K562 (cell line): ENCODE results near the gene TAF12. TPM values are rescaled to one million over a fixed set of nuclear protein-coding genes. Genes with fewer than 3 reads are reported as not detected.
A peak's percentile ranks its signal among the peaks of the same experiment; 100 is the strongest.

Experiments used
- BMI1 ChIP-seq: fragments of 150-350 bp; IDR thresholded peaks from 2 replicates; pipeline ENCODE4 v1.6.1; 2014; ENCODE audit warnings: low read length
- ETV5 ChIP-seq: sonication (generic); formaldehyde crosslinking; IDR thresholded peaks from 2 replicates; pipeline ENCODE4 v1.4.0; 2020; ENCODE audit warnings: low read depth, mild to moderate bottlenecking, missing genetic modification reagents
- FOSL1 ChIP-seq: fragments of 200-800 bp; sonication (Bioruptor generic); conservative IDR thresholded peaks from 2 replicates; pipeline ENCODE4 v1.6.1; 2016; ENCODE audit warnings: missing genetic modification characterization, missing compliant biosample characterization
- KDM4B ChIP-seq, 2 experiments: fragments of 450-650 bp in 1 of 2; sonication (generic) in 1 of 2; IDR thresholded peaks; 2 replicates each; pipeline ENCODE4 v1.6.1; 2016 to 2017; ENCODE audit warnings: borderline replicate concordance in 2 of 2, antibody characterized with exemption in 1 of 2, low read depth in 1 of 2, mild to moderate bottlenecking in 1 of 2
- NBN ChIP-seq: fragments of 450-650 bp; IDR thresholded peaks from 2 replicates; pipeline ENCODE4 v1.6.1; 2016; ENCODE audit warnings: low read depth, mild to moderate bottlenecking
- NUFIP1 ChIP-seq: fragments of 450-650 bp; IDR thresholded peaks from 2 replicates; pipeline ENCODE4 v1.6.1; 2018; ENCODE audit not compliant: partially characterized antibody
- PRPF4 ChIP-seq: fragments of 200-400 bp; formaldehyde crosslinking; IDR thresholded peaks from one replicate; pipeline ENCODE4 v1.6.1; 2017; ENCODE audit warnings: low read length, low read depth, mild to moderate bottlenecking; ENCODE audit not compliant: insufficient read depth, poor library complexity, severe bottlenecking
- RBM25 ChIP-seq: fragments of 200-400 bp; formaldehyde crosslinking; IDR thresholded peaks from 2 replicates; pipeline ENCODE4 v1.6.1; 2018; ENCODE audit warnings: low read length, low read depth, moderate library complexity; ENCODE audit not compliant: severe bottlenecking
- SREBF1 ChIP-seq: fragments of 150-350 bp; IDR thresholded peaks from 2 replicates; pipeline ENCODE4 v1.6.1; 2014; ENCODE audit warnings: antibody characterized with exemption, low read depth, low read length, borderline replicate concordance
- ZEB2 ChIP-seq: fragments of 450-650 bp; IDR thresholded peaks from 2 replicates; pipeline ENCODE4 v1.6.1; 2016
- ZKSCAN3 ChIP-seq: fragments of 250-450 bp; sonication (Bioruptor Pico); IDR thresholded peaks from 2 replicates; pipeline ENCODE4 v1.4.0; 2020
- ZNF586 ChIP-seq: fragments of 450-650 bp; formaldehyde crosslinking; conservative IDR thresholded peaks from 2 replicates; pipeline ENCODE4 v1.4.0; 2020; ENCODE audit warnings: mild to moderate bottlenecking, moderate library complexity
- ZNF589 ChIP-seq: fragments of 200-800 bp; sonication (Bioruptor generic); IDR thresholded peaks from 2 replicates; pipeline ENCODE4 v1.6.1; 2016; ENCODE audit warnings: low read depth, missing genetic modification characterization, missing compliant biosample characterization
- ZNF696 ChIP-seq: fragments of 250-450 bp; sonication (Bioruptor Pico); conservative IDR thresholded peaks from 2 replicates; pipeline ENCODE4 v1.4.0; 2020; ENCODE audit warnings: mild to moderate bottlenecking, moderate library complexity
- ZNF766 ChIP-seq: fragments of 200-800 bp; sonication (Bioruptor generic); conservative IDR thresholded peaks from 2 replicates; pipeline ENCODE4 v1.6.1; 2016; ENCODE audit warnings: missing genetic modification characterization, missing compliant biosample characterization
- polyA plus RNA-seq, 8 experiments: library from polyadenylated mRNA; depleted of rRNA in 4 of 8; stranded (reverse) in 5 of 8; unstranded in 3 of 8; fragments of >200 nt; fragmentation: Nextera tagmentation in 2 of 8; fragmentation: Illumina TruSeq in 1 of 8; extraction: Ambion mirVana in 2 of 8; extraction: Trizol in 1 of 8; gene quantifications; 2 replicates each; pipeline versions ENCODE4 v1.2.1 to v1.2.3, GENCODE V29; 2011 to 2014; ENCODE audit warnings: inconsistent platforms in 1 of 8, missing spikeins in 1 of 8
- total RNA-seq, 7 experiments: library from RNA; depleted of rRNA in 6 of 7; stranded (reverse); fragments of >200 nt in 6 of 7; fragmentation: Illumina TruSeq in 2 of 7; extraction: Trizol in 2 of 7; gene quantifications; 2 replicates each; pipeline versions ENCODE4 v1.2.1 to v1.2.3, GENCODE V29; 2011 to 2021; ENCODE audit warnings: low replicate concordance in 1 of 7
- TF ChIP-seq, protein P1 (sequence below): sonication (generic); formaldehyde crosslinking; IDR thresholded peaks from 2 replicates; pipeline ENCODE4 v1.8.0; 2023; ENCODE audit warnings: mild to moderate bottlenecking, missing genetic modification reagents
- TF ChIP-seq, protein P2 (sequence below): fragments of 450-650 bp; formaldehyde crosslinking; IDR thresholded peaks from 2 replicates; pipeline ENCODE4 v1.4.0; 2022; ENCODE audit warnings: missing genetic modification characterization
- TF ChIP-seq, protein P3 (sequence below): fragments of 450-650 bp; IDR thresholded peaks from 2 replicates; pipeline ENCODE4 v1.6.1; 2016; ENCODE audit warnings: borderline replicate concordance
- TF ChIP-seq, protein P4 (sequence below): fragments of 250-450 bp; sonication (Bioruptor Pico); IDR thresholded peaks from 2 replicates; pipeline ENCODE4 v1.4.0; 2020; ENCODE audit warnings: borderline replicate concordance
- TF ChIP-seq, protein P5 (sequence below): IDR thresholded peaks from 2 replicates; pipeline ENCODE4 v1.6.1; 2011; ENCODE audit not compliant: insufficient read length; ENCODE audit errors: extremely low read depth

The TAF12 gene
- total and polyA plus RNA-seq, 9 of the 15 experiments (the other 6 are each of a cell fraction or from before 2014, with no cell fraction given), result 31.6 to 89.0 (median 50.5) TPM

DNA sequence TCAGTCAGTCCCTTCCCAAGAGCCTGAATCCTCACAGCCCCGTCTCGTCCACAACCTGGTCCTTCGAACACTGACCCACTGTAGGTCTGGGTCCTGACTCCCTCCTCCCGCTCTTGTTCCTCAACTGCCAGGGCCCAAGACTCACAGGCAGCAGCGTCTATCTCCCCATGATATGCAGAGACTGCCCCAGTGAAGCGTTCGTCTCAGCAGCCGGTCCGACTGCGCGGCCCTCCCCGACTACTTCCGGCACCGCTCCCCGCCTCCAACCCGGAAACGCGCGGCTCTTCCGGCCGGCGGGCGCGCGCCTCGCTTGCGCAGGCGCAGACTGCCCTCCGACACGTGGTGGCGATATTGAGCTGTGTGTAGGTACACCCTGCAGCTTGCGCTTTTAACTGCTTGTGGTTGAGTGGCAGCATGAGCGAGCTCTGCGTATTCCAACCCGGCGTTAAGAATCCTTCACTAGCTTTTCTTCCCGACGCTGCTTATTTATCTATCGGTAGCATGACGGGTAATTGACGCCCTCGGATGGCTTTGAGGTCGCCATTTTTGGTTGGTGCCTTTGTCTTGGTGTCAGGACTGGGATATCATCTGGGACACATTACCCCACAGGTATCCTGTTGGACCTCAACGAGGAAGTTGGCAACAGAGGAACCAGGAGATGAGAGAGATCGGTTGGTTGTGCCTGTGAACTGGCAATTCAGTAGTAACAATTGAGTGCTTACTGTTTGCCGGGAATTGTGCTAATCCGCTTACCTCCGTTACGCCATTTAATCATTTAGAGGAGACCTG is at the start of gene TAF12 (continued):
- TF ChIP-seq, protein P1, sequence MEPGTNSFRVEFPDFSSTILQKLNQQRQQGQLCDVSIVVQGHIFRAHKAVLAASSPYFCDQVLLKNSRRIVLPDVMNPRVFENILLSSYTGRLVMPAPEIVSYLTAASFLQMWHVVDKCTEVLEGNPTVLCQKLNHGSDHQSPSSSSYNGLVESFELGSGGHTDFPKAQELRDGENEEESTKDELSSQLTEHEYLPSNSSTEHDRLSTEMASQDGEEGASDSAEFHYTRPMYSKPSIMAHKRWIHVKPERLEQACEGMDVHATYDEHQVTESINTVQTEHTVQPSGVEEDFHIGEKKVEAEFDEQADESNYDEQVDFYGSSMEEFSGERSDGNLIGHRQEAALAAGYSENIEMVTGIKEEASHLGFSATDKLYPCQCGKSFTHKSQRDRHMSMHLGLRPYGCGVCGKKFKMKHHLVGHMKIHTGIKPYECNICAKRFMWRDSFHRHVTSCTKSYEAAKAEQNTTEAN (CRISPR knock-in tag), result peak; percentile 34; the same call in 1 of the 2 replicates
- TF ChIP-seq ZNF766 (CRISPR knock-in tag), result peak; percentile 80
- no peak for TF ChIP-seq ZNF586
- TF ChIP-seq, protein P2, sequence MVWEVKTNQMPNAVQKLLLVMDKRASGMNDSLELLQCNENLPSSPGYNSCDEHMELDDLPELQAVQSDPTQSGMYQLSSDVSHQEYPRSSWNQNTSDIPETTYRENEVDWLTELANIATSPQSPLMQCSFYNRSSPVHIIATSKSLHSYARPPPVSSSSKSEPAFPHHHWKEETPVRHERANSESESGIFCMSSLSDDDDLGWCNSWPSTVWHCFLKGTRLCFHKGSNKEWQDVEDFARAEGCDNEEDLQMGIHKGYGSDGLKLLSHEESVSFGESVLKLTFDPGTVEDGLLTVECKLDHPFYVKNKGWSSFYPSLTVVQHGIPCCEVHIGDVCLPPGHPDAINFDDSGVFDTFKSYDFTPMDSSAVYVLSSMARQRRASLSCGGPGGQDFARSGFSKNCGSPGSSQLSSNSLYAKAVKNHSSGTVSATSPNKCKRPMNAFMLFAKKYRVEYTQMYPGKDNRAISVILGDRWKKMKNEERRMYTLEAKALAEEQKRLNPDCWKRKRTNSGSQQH, result peak; percentile 46; the same call in 1 of the 2 replicates
- peak; percentile 57; the same call in 1 of the 2 replicates for TF ChIP-seq FOSL1 (tag)
- TF ChIP-seq SREBF1, result no peak; the same call in 1 of the 2 replicates
- TF ChIP-seq BMI1, result no peak
- peak; percentile 98 for TF ChIP-seq ETV5 (CRISPR knock-in tag)
- no peak for TF ChIP-seq RBM25
- no peak for TF ChIP-seq ZNF696
- TF ChIP-seq KDM4B (IDR thresholded peaks at IDR 0.05; ENCODE audit: borderline replicate concordance in 2 of 2, low read depth in 1 of 2), result peak in 1 of 2 experiments; percentile 92; a peak in 2 of 4 replicates
- no peak for TF ChIP-seq PRPF4
- peak; percentile 43; the same call in 1 of the 2 replicates for TF ChIP-seq ZEB2
- TF ChIP-seq, protein P3, sequence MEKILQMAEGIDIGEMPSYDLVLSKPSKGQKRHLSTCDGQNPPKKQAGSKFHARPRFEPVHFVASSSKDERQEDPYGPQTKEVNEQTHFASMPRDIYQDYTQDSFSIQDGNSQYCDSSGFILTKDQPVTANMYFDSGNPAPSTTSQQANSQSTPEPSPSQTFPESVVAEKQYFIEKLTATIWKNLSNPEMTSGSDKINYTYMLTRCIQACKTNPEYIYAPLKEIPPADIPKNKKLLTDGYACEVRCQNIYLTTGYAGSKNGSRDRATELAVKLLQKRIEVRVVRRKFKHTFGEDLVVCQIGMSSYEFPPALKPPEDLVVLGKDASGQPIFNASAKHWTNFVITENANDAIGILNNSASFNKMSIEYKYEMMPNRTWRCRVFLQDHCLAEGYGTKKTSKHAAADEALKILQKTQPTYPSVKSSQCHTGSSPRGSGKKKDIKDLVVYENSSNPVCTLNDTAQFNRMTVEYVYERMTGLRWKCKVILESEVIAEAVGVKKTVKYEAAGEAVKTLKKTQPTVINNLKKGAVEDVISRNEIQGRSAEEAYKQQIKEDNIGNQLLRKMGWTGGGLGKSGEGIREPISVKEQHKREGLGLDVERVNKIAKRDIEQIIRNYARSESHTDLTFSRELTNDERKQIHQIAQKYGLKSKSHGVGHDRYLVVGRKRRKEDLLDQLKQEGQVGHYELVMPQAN, result peak; percentile 58; the same call in 1 of the 2 replicates
- no peak for TF ChIP-seq NUFIP1
- TF ChIP-seq ZKSCAN3 (CRISPR knock-in tag), result no peak
- peak; percentile 42; the same call in 1 of the 2 replicates for TF ChIP-seq NBN
- TF ChIP-seq ZNF589 (CRISPR knock-in tag), result peak; percentile 83; the same call in 1 of the 2 replicates
- TF ChIP-seq, protein P4, sequence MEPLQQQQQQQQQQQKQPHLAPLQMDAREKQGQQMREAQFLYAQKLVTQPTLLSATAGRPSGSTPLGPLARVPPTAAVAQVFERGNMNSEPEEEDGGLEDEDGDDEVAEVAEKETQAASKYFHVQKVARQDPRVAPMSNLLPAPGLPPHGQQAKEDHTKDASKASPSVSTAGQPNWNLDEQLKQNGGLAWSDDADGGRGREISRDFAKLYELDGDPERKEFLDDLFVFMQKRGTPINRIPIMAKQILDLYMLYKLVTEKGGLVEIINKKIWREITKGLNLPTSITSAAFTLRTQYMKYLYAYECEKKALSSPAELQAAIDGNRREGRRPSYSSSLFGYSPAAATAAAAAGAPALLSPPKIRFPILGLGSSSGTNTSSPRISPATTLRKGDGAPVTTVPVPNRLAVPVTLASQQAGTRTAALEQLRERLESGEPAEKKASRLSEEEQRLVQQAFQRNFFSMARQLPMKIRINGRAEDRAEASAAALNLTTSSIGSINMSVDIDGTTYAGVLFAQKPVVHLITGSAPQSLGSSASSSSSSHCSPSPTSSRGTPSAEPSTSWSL (CRISPR knock-in tag), result 0 out of 2 replicates have a peak, but pooled peaks have one; percentile 38
- TF ChIP-seq, protein P5, sequence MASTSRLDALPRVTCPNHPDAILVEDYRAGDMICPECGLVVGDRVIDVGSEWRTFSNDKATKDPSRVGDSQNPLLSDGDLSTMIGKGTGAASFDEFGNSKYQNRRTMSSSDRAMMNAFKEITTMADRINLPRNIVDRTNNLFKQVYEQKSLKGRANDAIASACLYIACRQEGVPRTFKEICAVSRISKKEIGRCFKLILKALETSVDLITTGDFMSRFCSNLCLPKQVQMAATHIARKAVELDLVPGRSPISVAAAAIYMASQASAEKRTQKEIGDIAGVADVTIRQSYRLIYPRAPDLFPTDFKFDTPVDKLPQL, result peak; percentile 27
